HG03354 (cell line): ENCODE measurements around the gene SLC11A1.

Source experiments
- ATAC-seq: cut with Tn5 transposase; IDR thresholded peaks from one replicate; pipeline ENCODE4 v1.9.1; 2021; ENCODE audit warnings: mild to moderate bottlenecking; ENCODE audit not compliant: unreplicated experiment, poor library complexity, severe bottlenecking

Gene SLC11A1

DNA sequence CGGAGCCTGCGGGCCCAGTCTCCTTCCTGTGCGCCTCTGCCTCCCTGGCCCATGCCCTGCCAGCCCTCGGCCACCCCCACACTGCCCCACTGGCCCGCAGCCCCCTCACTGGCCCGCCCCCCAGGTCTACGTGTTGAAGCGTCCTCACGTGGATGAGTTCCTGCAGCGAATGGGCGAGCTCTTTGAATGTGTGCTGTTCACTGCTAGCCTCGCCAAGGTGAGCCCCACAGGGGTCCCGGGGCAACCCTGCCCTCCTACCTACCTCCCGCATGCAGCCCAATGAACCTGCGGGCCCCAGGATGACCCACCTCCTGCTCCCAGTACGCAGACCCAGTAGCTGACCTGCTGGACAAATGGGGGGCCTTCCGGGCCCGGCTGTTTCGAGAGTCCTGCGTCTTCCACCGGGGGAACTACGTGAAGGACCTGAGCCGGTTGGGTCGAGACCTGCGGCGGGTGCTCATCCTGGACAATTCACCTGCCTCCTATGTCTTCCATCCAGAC lies 20.9 kb downstream of the SLC11A1 start:
- ATAC-seq, result no peak

DNA sequence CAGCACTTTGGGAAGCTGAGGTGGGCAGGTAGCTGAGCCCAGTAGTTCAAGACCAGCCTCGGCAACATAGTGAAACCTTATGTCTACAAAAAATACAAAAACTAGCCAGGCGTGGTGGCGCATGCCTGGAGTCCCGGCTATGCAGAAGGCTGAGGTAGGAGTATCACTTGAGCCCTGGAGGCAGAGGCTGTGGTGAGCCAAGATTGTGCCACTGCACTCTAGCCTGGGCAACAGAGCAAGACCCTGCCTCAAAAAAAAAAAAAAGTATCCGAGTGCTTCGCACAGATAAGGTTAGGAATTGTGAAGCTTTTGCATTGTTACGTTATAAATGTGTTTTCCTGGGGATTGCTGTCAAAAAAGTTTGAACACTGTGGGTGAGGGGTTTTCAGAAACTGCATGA lies 21.7 kb downstream of the SLC11A1 start:
- ATAC-seq, result no peak

DNA sequence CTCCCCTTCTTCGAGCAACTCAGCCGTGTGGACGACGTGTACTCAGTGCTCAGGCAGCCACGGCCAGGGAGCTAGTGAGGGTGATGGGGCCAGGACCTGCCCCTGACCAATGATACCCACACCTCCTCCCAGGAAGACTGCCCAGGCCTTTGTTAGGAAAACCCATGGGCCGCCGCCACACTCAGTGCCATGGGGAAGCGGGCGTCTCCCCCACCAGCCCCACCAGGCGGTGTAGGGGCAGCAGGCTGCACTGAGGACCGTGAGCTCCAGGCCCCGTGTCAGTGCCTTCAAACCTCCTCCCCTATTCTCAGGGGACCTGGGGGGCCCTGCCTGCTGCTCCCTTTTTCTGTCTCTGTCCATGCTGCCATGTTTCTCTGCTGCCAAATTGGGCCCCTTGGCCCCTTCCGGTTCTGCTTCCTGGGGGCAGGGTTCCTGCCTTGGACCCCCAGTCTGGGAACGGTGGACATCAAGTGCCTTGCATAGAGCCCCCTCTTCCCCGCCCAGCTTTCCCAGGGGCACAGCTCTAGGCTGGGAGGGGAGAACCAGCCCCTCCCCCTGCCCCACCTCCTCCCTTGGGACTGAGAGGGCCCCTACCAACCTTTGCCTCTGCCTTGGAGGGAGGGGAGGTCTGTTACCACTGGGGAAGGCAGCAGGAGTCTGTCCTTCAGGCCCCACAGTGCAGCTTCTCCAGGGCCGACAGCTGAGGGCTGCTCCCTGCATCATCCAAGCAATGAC lies 22.4 kb downstream of the SLC11A1 start:
- ATAC-seq, result no peak

DNA sequence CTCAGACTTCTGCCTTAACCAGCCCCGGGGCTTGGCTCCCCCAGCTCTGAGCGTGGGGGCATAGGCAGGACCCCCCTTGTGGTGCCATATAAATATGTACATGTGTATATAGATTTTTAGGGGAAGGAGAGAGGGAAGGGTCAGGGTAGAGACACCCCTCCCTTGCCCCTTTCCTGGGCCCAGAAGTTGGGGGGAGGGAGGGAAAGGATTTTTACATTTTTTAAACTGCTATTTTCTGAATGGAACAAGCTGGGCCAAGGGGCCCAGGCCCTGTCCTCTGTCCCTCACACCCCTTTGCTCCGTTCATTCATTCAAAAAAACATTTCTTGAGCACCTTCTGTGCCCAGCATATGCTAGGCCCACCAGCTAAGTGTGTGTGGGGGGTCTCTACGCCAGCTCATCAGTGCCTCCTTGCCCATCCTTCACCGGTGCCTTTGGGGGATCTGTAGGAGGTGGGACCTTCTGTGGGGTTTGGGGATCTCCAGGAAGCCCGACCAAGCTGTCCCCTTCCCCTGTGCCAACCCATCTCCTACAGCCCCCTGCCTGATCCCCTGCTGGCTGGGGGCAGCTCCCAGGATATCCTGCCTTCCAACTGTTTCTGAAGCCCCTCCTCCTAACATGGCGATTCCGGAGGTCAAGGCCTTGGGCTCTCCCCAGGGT lies 23.1 kb downstream of the SLC11A1 start:
- ATAC-seq, result no peak

DNA sequence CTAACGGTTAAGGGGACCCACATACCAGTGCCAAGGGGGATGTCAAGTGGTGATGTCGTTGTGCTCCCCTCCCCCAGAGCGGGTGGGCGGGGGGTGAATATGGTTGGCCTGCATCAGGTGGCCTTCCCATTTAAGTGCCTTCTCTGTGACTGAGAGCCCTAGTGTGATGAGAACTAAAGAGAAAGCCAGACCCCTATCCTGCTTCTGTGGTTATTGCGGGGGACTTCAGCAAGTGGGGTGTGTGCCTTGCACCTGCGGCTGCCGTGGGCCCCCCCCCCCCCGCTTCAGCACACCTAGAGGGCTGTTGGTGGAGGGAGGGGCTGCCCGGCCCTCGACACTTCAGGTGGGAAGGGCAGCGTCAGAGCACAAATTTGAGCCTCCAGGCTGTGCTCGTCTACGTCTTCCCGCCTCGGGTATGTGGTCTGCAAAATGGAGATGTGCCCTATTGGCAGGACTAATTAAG lies 23.7 kb downstream of the SLC11A1 start:
- peak; percentile 25 for ATAC-seq

DNA sequence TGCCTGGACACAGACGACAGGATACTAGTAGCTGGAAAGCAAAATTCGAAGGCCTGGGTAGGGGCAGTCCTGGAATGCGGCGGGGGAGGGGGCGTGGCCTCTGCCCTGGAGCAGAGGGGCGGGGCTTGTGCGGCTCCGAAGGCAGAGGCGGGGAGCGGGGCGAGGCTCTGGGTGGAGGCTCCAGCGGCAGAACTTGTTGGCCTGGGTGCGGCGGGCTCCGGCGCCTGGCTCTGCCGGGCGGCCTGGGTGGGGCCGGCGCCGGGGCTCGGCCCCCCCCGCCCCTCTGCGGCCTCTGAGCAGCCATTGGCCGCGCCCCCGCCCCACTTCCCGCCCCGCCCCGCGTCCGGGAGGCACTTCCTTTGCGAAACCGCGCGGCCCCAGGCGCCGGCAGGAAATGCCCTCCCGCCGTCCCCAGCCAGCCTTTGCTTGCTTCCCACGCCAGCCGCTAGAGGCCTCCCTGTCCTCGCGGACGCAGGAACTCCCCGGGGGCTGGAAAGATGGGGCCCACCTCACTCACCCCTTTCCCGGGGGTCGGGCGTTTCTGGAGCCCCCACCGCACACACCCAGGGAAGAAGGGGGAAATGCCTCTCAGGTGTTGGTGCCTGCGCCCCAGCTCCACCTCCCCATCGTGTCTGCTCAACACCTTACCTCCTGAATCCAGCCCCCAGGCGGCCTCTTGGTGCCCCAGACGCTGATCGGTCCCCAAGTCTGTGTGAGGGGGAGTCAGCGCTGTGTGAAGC lies 24.3 kb downstream of the SLC11A1 start:
- ATAC-seq, result peak; percentile 82

DNA sequence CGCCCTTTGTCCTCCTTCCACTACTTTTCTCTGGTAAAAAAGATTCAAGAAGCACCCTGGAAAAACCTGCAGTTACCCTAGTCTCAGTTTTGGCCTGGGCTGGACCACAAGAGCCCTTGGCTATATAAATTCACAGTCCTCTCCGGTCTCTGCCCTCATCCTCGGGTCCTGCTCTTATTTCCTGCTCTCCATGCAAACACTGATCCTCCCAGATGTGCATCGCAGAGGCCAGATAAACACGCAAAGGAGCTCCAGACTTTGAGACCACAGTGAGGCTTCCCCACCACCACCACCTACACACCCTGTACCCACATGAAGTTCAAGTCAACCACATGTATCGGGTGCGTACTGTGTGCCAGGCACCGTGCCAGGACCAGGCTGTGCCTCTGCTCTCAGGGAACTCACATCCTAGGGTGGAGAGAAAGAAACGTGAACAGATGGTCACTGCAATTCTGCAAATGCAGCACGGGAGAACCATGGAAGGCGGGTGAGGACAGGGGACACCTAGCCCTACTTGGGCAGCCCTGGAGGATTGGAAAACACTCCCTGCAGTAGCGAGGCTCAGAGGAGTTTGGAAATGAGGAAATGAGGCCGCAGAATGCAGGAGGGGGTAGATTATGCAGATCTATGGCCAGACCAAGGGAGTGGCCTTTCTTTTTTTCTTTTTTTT lies 25.0 kb downstream of the SLC11A1 start:
- ATAC-seq, result no peak

DNA sequence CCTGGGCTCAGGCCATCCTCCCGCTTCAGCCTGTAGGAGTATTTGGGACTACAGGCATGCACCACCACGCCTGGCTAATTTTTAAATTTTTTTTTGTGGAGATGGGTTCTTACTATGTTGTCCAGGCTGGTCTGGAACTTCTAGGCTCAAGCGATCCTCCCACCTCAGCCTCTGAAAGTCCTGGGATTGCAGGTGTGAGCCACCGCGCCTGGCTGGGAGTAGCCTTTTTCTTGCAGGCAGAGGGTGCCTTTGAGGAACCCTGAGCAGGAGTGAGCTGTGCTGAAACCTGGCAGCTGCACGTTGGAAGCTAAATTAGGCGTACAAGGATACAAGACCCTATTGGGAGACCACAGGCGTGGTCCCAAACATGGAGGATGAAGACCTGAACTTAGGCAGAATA lies 25.6 kb downstream of the SLC11A1 start:
- ATAC-seq, result no peak

DNA sequence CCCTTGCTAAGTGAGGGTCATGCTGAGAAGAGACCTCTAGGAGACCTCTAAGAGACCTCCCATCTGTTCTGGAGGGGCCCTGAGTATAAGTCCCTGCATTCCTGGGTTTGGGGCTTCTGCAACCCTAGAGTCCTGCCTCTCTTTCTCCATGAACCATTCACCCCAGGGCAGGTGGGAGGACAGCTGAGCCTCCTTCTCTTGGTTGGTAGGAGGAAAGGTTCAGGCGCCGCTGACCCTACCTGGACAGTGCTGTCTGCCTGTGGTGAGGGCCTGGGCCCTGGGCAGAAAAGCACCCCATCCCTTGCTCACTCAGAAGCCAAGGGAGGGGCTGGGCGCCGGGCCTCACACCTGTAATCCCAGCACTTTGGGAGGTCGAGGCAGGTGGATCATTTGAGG lies 36.2 kb downstream of the SLC11A1 start:
- ATAC-seq, result no peak

DNA sequence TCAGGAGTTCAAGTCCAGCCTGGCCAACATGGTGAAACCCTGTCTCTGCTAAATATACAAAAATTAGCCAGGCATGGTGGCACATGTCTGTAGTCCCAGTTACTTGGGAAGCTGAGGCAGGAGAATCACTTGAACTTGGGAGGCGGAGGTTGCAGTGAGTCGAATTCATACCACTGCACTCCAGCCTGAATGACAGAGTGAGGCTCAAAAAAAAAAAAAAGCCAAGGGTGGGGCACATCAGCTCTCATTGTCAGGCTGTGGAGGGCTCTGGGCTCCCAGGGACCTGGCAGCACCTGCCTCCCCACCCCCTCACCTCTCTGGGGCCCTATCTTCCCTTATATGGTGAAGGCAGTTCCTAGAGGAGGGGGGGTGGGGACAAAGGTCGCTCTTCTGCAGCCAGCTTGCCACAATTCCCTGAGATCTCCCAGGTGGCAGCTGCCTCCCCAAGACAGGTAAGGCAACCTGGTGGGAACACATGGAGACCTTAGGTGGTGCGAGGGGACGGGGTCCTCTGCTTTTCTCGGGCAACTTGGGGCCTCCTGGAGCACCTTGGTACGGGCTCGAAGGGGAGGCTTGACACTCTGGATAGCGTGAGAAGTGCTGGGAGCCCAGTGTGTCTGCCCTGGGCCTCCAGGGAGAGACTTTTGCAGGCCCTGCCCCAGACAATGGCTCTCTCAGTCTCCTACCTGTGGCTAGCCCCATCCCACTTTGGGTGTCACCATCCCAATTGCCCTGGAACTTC lies 36.8 kb downstream of the SLC11A1 start, which contains the start of gene VIL1:
Gene VIL1, plus strand, starts transcription at position 407 of the 742 bp plus-strand sequence. CDS start 4,656 bp downstream, outside the sequence.
- no peak for ATAC-seq

DNA sequence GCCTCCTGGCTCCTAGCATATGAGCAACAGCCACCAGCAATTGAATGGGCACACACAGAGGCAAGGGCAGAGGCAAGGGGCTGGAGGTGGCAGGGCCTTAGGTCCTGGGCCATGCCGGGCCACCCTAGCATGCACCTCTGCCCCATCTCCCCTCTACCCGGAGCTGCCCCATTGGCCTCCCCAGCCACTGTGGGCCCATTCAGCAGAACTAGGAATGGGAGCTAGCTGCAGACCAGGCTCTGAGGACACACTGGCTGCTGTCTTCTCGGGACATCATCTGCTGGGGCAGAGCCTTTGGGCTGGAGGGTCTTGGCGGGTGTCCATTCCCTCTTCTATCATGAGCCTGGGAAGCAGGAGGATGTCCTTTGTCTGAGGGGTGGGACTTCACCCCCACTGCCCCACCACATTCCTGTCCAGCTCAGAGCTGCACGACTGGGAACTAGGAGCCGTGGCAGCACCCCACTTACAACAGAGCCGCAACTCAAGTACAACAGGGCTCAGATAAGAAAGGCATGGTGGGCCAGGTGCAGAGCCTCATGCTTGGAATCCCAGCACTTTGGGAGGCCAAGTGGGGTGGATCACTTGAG lies 37.6 kb downstream of the SLC11A1 start:
- ATAC-seq, result no peak

DNA sequence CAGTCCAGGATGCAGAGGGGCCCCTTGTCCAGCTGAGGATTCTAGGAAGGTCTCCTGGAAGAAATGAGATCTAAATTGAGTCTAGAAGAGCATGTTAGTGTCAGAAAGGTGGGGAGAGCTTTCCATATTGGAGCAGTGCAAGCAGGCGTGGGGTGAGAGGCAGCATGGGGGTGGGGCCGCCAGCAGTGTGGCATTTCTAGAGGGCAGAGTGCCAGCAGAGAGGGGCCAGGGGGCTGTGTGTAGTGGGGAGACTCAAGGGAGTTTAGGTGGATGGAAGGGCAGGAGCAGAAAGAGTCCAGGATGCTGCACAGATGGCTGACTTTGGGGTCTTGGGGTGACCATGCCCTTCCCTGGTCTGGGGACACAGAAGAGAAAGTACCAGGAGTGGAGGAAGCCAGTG lies 39.0 kb downstream of the SLC11A1 start:
- ATAC-seq, result no peak

DNA sequence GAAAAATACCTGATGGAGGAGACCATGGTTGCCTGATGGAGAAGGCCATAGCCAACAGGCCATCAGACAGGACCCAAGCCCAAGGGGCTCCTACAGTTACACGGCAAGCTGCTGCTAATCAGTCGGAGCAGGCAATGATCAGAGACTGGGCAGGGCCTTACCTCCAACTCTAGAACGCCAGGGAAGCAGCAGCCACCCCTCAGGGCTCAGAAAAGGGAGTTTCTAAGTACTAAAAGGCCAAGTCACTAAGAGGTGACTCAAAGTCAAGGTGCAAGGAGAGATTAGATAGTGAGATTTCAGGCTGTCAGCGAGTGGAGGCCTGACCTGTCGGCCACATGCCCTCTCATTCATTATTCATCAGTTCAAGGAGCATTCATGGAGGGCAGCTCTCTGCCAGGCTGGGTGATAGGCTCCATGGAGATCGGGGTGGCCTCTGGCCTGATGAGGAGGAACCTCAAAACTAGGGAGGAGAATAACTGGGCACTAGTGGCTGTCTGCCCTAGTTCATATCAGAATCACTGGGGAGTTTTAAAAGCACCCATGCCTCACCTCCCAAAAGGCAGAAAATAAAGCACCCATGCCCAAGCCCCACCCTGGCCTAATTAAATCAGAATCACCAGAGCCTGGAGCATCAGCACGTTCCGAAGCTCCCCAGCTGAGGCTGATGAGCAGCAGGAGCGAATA lies 40.5 kb downstream of the SLC11A1 start:
- ATAC-seq, result no peak

DNA sequence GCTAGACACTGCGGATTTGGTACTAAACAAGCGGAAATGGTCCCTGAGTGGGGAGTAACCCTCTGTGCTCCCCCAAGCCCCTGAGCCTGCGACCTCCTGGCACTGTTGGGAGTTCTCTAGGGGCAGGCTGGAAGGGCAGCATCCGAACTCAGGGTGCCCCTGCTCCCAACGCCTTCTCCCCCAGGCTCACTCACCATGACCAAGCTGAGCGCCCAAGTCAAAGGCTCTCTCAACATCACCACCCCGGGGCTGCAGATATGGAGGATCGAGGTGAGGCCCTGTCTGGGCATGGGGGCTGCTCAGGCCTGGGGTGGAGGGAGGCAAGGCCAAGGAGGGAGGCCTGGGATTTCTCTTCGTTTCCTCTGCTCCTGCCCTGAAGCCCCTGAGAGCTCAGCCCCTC lies 41.5 kb downstream of the SLC11A1 start:
- ATAC-seq, result no peak

DNA sequence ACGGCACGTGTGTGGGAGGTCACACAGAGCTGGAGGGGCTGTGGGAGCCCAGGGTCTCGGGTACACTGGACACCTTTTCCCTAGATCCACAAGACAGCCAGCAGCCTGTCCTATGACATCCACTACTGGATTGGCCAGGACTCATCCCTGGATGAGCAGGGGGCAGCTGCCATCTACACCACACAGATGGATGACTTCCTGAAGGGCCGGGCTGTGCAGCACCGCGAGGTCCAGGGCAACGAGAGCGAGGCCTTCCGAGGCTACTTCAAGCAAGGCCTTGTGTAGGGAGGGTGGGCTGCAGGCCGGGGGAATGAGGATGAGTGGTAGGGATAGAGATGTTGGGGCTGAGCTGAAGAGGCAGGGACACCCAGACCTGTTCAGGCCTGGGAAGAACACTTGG lies 43.5 kb downstream of the SLC11A1 start:
- no peak for ATAC-seq

DNA sequence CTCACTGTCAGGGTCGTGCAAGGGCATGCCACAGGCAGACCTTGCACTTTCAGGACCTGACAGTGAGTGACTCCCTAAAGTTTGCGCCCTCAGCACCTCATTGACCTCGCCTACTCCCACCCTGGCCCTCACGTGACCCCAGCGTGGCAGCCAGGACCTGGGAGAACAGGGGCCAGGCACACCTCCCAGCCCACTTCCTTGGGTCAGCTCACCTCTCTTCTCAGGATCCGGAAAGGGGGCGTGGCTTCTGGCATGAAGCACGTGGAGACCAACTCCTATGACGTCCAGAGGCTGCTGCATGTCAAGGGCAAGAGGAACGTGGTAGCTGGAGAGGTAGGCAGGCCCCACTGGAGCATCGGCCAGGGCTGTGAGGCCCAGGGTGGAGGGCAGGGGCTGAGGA lies 45.7 kb downstream of the SLC11A1 start:
- ATAC-seq, result no peak

DNA sequence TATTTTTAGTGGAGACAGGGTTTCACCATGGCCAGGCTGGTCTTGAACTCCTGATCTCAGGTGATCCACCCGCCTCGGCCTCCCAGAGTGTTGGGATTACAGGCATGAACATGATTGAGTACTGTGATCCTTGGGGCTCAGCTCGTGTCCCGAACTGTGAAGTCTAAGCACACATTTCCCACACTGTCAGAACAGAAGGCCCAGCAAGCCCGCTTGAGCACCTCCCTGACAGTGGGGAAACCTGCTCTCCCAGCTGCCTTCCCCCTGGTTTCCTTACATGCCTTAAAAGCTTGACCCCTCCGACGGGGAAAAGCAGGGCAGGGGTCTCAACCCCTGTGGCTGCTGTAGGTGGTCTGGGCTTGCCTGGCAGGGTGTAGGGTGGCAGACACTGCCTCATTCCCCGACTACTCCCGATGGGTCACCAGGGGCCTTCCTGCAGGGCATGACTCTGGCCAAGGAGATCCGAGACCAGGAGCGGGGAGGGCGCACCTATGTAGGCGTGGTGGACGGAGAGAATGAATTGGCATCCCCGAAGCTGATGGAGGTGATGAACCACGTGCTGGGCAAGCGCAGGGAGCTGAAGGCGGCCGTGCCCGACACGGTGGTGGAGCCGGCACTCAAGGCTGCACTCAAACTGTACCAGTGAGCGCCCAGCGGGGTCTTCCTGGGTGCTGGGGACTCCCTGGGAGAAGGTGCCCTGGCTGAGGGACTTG lies 46.9 kb downstream of the SLC11A1 start:
- ATAC-seq, result no peak
